Stimulated activated CD4-positive, alpha-beta T cell treated with anti-CD3 and anti-CD28 coated beads, Interleukin-15, amount 100 ng/mL, for 48 hours (primary cell): Measurements from ENCODE around the gene LYPD6B.
A peak's percentile ranks its signal among the peaks of the same experiment; 100 is the strongest.

ENCODE experiments used
- DNase-seq, 2 donors: peaks; one replicate each; pipeline ENCODE4 v3.0.0-alpha.2; 2020; ENCODE audit warnings: low read depth in 2 of 2

The LYPD6B gene

DNA sequence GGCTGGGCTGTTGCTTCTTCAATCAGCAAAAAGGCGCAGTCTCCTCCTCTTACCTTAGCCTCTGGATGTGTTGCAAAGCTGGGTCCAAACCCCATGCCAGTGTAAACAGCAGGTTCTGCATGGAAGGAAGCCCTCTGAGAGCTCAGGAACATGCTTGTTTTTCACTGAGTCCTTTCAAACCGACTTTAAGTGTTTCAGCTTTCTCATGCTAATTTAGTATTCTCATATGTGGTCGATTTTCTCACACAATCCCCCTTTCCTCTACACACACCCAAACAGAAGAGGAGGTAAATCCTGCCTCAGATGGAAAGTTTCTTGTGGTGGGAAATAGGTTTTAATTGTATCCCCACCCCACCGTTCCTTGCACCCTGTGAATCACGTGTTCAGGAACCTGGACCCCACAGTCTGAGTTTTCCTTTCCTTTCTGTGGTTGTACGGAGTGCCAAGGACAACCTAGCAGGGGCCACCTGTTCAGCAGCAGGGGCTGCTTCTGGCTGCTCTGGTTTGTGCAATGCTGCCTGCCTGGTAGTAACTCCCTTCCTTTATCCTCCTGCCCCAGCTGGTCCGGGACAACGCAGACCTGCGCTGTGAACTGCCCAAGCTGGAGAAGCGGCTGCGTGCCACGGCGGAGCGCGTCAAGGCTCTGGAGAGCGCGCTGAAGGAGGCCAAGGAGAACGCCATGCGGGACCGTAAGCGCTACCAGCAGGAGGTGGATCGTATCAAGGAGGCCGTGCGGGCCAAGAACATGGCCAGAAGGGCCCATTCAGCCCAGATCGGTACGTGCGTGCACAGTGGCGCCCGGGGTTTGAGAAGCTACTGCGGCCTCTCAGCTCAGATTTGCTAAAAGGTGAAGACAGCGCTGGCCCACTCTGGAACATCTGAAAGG lies 28.7 kb upstream of the LYPD6B start:
- DNase-seq = no peak

DNA sequence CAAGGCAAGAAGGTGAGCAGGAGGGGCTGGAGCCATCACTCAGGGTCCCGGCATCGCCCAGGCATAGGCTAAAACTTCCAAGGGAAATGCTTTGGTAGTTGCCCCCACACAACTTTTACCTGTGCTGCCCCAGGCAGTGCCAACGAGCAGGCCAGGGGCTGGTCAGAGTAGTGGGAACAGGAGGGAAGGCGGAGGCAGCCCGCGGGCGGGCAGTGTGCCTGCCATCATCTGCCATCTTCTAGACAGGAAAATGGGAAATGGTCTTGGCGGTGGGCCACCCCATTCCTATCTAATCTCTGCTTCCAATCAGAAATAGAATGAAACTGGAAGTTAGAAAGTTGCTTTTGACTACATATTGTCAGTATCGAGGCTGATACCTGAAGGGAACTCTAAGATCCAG lies 26.0 kb upstream of the LYPD6B start:
- DNase-seq = no peak

DNA sequence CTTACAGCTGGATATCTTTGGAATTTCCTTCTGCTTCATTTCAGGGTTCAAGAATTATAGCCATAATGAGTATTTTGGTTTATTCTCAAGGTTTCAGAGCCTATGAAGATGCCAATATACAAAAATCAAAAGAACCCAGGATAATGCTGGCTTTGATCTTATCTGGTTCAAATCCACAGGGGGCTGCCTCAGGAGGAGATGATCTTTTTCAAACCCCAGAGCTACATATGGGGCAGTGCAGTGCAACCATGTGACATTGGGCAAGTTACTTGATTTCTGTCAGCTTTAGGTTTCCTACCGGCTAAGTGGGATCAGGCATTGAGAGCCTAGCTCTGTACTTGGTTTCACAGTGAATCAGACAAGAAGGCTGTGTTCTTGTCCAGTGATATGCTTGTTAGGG lies 23.0 kb upstream of the LYPD6B start:
- DNase-seq = no peak

DNA sequence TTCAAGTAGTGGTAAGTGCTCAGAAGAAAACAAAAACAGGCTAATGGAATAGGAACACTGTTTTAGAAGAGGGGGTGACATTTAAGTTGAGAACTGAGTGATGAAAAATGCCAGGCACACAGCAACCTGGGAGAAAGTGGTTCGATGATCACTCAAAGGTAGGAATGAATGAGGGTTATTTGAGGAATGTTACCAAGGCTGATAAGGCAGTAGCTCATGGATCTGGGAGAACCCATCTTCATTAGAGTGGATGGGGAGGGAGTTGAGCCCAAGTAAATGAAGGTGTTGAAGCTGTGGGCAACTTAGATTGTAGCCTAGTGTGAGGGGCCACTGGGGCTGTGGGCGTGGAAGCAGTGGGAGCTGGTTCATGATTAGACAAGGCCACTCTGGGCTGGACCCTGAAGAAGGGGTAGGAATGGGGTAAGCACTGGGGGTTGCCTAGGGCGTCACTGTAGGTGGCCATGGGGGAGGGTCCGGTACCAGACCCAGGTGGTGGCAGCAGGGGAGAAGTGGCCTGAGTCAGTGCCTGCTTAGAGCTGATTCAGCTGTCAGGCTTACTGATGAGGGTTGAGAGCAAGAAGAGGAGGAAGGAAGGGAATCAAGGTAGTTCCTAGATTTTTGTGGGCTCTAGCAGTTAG lies 22.5 kb upstream of the LYPD6B start:
- DNase-seq = no peak

DNA sequence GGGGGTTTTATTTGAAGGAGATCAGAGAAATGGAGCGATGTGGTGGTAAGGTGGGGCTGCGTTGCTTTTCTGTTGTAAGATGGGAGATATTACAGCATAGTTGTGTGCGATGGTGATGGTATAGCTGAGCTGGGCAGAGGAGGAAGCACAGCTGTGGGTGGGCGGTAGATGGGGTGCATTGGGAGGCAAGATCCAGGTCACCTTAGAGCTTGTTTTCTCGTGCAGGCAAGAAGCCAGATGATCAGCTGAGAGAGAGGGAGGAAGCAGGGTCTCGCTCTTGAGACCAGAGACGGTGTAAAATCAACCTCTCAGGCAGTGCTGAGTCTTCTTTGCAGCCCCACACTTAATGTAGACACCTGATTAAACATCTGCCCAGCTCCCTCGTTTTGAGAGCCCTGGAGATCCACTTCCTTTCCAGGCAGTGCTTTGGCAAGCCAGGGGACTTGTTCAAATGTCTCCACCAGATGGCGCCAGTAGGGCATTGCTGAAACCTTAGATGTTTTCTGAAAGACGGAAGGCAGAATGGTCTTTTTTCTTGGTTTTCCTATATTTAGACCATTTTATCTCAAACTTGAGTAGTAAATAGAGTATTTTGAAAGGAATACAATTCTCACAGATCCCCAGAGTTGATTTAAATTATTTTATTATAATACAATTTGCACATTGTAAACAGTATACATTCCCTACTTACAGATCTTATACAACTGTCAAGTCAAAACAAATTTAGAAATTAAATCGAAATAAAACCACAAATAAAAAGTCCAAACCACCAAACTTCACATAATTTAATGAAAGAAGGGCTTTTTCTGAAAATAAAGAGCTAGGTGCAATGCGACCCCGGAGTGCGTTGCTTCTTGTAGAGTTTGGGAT lies 21.1 kb upstream of the LYPD6B start:
- peak; percentile 42 to 70 for DNase-seq

DNA sequence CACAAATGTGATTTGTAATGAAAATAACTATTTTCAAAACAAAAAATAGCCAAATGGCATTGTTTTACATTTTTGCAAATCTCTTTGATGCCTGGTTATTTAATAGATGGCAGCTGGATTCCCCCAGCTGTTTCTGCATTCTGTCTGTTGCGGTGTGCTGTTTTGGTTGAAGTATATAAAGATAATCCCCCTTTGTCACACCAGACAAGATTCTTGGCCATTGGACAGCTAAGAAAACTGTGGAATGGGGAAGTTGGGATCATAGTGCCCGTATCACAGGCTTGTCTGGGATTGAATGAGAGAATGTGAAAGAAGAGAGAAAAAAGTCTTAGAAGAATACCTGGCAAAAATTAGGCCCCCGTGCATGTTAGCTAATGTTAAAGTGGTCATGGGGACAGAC lies 19.5 kb upstream of the LYPD6B start:
- no peak for DNase-seq

DNA sequence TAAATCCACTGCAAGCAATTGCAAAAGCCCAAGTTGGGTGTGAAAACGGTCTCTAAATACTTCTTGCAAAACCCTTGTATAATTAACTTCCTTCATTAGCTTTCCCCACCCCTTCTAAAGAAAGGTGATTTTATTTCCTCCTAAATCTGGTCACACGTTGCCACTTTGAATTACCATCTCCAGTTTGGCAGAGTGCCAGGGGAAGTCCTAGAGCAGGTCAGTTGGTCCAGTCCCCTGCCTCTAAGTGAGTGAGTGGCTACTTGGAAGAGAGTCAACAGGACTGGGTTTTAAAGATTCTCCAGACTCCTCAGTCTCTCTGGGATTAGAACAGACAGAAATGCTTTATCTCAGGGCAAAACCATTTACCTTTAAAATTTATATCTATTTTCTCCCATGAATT lies 18.7 kb upstream of the LYPD6B start:
- no peak for DNase-seq

DNA sequence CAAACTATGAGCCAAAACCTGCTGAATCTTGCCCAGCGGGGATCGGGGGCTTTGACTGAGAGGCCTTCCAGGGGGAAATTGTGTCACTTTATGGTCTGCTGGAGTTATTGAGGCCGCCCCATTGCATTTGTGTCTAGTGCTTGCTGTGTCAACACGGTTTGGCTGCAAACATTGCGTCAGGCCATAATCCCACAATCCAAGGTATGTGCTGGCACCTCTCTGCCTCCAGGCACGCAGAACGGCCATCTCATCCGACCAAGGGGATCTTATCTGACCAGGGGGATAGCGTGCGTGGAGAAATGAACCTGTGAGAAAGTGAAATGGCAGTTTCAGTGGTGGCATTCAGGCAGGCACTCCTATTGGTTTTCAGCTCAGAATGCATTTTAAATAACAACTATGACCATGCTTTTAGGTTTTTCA lies 18.1 kb upstream of the LYPD6B start:
- DNase-seq = no peak

DNA sequence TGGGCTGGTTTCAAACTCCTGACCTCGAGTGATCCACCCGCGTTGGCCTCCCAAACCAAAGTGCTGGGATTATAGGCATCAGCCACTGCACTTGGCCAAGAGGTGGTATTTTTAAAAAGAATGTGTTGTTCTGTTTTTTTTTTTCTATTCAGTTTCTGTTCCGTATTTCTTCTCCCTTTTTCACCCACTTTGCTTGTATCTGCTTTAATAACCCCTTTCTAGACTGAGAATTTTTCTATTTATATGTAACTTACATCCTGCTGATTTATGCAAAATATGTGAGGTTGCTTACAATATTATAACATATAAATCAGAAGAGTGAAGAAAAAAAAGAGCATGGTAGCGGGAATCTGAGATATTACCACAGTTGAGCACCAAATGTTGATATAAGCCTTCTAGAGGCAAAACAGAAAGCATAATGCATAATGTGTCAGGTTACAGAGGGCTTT lies 17.2 kb upstream of the LYPD6B start:
- DNase-seq = no peak

DNA sequence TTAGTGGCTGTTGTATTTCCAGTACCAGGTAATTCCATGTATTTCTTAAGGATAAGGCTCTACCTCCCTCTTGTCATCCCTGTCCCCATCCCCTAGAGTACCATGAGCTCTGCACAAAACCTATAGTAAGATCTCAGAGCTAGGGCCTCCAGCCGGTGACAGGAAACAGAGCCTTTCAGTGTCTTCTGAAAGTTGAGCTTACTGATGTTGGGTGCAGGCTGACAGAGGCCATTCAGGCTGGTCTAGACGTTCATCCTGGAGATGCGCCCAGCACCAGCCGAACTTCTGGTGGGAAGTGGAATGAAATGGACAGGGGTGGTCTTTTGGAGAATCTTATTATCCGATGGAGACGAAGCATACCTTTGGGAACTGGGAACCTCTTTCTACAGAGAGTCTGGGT lies 16.7 kb upstream of the LYPD6B start:
- no peak for DNase-seq

DNA sequence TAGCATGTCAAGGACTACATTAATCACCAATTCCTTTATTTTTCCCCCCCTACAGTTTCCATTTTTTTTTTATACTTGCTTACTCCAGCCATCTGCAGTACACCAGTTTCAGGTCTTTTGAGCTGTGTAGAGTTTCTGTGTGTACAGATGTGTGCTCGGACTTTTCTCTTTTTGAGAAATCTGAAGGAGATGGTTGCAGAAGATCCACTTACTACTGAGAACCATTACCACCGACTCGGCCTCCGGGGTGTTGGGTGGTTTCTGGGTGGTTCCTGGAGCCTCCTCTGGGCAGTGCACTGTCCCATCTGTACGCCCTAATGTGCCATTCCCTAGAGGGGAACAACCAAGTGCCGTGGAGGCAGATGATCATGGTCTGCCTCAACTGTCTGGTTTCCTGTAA lies 15.4 kb upstream of the LYPD6B start:
- DNase-seq = no peak

DNA sequence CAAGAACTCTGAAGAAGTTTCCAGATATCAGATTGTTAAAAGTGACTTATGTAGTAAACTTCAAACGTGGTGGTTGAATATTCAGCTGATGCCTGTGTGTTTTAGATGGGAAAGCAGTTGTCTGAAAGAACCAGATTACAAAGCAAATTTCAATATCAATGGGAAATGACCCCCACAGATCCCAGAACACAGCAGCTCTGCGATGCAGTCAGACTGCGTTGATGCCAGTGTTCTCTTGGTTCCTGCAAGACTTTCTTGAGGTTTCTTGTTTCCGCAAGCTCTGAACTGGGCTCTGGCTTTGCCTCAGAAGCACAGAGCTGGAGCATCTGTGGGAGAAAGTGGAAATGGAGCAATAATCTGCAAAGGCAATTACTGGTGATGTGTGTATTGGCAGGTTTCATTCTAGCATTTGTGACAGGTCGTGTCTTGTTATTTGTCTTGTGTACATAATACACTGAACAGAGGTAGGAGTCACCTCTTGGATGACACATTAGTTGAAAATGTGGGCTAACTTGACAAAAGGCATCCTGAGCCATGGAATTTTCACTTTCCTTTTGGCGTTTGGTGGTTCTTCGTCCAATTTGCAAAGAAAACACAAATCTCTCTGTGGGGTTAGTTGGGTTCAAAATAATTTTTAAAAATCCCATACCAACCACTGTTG lies 10.8 kb upstream of the LYPD6B start:
- no peak for DNase-seq

DNA sequence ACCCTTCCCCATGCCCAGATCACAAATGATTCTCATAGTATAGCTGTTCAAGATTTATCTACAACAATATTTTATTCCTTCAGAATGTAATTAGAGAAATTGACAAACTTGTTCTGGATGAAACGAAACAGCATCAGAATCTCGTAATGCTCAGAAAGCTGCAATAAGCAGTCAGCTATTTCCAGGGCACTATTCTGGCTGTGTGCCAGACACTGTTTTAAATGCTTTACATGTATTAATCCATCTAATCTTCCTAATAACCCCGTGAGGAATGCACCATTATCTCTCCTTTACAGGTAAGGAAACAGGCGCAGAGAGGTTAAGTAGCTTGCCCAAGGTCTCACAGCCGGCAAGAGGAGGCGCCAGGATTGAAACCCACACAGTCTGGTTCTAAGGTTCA lies 10.1 kb upstream of the LYPD6B start:
- no peak for DNase-seq

DNA sequence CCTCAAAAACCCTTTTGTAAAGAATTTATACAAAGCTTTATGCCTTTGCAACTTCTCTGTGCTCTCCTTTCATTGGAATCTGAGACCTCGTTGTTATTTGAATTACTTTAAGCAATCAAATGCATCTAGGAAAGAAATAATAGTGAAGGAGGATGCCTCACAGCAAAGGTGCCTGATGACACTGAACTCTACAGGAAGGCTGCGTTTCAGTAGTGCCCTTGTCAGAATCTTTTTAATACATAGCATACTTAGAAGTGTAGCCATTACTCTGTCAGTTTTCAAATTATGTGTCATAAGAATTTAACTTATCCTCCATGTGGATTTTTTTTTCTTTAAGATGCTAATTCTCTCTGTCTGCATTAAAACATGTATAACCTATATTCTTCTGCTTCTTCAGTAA lies 9.6 kb upstream of the LYPD6B start:
- DNase-seq = no peak

DNA sequence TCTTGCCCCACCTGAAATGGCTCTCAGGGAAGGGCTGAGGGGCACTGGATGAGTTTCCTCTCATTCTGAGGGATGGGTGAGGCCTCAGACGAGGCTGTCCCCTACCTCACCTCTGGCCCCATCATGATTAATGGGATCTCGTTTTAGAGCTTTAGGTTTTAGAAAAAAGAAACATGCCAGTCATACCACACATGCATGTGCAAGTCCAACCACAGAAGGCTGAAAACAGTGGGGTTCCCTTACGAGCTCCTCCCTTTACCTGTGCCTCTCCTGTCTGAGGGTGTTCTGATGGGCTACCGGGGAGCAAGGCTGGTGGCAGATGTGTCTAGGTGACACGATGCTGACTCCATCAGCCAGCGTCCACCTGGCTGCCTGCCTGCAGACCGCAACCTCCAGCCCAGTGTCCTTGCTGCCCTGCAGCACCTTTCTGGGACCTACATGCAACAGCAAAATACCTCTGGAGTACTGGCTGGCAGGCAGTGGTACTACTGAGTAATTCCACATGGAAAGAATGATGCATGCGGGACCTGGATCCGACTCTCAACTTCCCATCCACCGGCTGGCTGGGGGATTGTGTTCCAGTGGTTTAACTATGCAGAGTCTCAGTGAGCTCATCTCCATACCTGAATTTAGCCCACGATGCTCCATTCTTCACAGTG lies 9.1 kb upstream of the LYPD6B start:
- no peak for DNase-seq

DNA sequence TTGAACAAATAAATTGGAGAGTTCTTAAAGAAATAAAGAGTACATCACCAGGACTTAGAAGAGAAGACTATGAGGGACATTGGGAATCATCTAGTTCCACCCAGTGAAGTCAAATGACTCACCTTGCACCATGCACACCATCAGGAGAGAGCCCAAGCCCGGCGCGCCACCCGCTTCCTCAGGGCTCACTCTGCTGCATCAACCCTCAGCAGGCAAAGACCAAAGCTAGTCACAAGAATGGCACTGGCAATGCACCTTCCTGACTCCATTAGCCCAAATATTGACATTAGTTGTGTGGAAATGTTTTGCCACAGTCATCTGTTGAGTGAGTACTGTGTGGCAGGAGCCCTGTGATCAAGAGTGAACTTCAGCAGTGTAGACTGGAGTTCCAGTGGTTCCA lies 7.1 kb upstream of the LYPD6B start:
- DNase-seq = no peak

DNA sequence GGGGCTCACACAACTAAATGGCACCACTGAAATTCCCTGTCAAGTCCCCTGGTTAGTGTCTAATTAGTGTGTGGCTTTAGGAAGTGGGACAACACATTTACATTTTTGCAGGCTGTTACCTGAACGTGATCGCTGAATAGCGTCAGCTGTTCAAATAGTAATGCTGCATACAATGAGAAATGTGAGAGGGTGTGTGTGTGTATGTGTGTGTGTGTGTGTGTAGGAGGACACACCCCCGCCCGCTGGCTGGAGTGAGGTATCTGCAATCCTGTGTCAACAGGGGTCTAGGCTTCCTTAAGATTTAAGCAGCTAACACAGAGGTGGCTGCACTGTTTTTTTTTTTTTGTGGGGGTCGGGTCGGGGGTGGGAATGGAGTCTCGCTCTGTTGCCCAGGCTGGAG lies 4.8 kb upstream of the LYPD6B start:
- no peak for DNase-seq

DNA sequence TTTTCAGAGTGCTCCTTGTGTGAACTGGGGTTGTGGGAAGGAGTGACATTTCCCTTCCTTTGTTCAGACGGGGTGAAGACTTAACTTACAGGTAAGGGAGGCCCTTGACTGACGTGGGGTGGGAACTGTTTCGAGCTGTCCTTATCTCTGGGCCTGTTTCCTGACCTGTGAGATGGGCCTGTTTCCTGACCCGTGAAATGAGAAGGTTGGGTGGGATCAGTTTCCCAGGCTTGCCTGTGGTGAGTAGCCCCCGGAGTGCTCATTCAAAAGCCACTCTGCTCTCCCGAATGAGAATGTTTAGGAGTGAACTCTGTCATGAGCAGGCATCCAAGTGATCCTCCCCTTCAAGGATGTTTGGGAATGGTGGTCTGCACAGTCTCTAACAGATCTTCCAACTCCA lies 4.1 kb upstream of the LYPD6B start:
- no peak for DNase-seq

DNA sequence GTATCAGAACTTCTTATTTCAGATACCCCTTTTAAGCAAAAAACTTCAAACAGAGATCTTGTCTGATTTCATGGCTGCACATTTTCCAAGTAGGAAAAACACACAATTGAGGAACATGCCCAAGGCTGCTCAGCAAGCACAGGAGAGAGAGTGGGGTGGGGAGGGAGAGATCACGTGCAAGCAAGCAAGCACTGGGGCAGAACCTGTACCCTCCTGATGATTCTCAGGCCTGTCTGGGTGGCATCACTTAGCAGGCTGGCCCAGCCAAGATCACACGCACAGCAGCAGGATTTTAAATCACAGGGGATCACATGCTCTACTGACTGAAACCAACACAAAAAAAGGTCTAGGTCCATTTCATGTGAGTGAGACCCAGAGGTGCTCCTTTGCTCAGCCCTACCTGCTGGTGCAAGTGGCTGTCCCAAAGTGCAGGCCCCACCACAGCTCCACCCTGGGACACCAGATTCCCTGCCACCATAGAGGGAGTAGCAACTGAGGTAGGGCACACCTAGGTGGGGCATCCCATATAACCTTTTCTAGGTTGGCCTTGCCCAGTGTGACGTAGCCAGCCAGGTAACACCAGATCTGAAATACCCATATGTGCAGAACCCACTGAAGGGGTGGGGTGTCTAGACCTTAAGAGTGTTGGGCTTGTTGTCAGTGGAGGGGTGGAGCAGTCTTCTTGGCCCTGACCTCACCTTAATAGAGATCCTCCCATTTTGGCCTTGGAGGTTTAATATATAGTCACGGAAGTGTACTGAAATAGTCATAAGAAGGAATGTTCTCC lies 1.8 kb upstream of the LYPD6B start:
- DNase-seq = no peak

DNA sequence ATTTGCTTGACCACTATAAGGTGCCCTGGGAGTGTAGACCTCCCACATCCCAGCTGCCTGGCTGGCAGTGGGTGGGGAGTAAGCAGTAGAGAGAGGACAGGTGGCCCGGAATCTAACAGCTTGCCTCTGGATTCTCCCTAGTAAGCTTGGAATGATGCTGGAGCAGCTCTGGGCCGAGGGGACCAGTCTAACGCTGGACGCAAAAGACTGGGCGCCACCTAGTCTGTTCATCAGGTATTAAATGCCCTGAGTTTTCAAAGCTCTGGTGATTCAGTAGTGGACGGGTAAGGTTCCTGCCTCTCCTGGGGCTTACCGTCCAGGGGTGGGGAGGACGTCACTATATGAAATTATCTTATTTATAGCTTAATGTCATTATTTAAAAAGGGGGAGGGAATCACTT lies 648 bp upstream of the LYPD6B start:
- no peak for DNase-seq
